ENCODE data around the gene EDDM3A.

DNA sequence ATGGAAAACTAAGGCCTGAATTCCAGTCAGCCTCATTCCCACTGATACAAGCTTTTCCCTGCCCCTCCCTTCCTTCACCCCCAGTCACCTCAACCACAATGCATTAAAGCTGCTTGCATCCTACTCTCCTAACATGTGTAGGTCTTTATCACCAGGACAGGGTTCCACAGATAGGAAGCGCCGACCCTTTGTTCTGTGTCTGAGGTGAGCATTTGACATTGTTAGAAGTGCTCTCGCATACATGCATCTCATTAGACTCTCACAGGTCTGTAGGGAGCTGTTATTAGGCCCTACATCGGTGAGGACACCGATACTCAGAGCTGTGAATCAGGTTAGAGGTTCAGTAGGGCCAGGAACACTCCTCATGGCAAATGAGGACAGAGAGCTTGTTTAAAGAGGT is 13.2 kb upstream of the EDDM3A start:
- no peak for TF ChIP-seq POLR2A (IDR thresholded peaks at IDR 0.05)
- TF ChIP-seq, protein P1, sequence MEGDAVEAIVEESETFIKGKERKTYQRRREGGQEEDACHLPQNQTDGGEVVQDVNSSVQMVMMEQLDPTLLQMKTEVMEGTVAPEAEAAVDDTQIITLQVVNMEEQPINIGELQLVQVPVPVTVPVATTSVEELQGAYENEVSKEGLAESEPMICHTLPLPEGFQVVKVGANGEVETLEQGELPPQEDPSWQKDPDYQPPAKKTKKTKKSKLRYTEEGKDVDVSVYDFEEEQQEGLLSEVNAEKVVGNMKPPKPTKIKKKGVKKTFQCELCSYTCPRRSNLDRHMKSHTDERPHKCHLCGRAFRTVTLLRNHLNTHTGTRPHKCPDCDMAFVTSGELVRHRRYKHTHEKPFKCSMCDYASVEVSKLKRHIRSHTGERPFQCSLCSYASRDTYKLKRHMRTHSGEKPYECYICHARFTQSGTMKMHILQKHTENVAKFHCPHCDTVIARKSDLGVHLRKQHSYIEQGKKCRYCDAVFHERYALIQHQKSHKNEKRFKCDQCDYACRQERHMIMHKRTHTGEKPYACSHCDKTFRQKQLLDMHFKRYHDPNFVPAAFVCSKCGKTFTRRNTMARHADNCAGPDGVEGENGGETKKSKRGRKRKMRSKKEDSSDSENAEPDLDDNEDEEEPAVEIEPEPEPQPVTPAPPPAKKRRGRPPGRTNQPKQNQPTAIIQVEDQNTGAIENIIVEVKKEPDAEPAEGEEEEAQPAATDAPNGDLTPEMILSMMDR (IDR thresholded peaks at IDR 0.05): no peak
